CD4-positive, CD25-positive, alpha-beta regulatory T cell (primary cell): ENCODE results near the gene SUPT5H. TPM values are rescaled to one million over a fixed set of nuclear protein-coding genes. Genes with fewer than 3 reads are reported as not detected.
A peak's percentile ranks its signal among the peaks of the same experiment; 100 is the strongest.

Experiments used
- ATAC-seq, 2 donors: fragments of 150-1000 bp; cut with Tn5 transposase; one replicate each; pipeline ENCODE4 v1.10.0; 2021; ENCODE audit warnings: low read depth in 2 of 2, moderate number of reproducible peaks in 2 of 2, moderate library complexity in 1 of 2
- DNase-seq, 3 donors: peaks; one replicate each; pipeline versions ENCODE4 v3.0.0 to v3.0.0-alpha.2; 2012 to 2022; ENCODE audit warnings: mixed read lengths in 1 of 3
- H3K27ac ChIP-seq: one replicate; pipeline ENCODE4 v1.7.0; 2013; ENCODE audit warnings: mild to moderate bottlenecking, low read length; ENCODE audit not compliant: insufficient read depth, poor library complexity, severe bottlenecking
- H3K27me3 ChIP-seq: one replicate; pipeline ENCODE4 v1.7.0; 2013; ENCODE audit warnings: low read length; ENCODE audit not compliant: control insufficient read depth, insufficient read depth
- H3K36me3 ChIP-seq: one replicate; pipeline ENCODE4 v1.7.0; 2013; ENCODE audit warnings: mild to moderate bottlenecking, low read length, moderate library complexity; ENCODE audit not compliant: control insufficient read depth, insufficient read depth
- H3K4me1 ChIP-seq: 2 replicates; pipeline ENCODE4 v1.7.0; 2013; ENCODE audit warnings: mild to moderate bottlenecking, low read length; ENCODE audit not compliant: insufficient read depth, control insufficient read depth, poor library complexity, severe bottlenecking
- H3K4me3 ChIP-seq: one replicate; pipeline ENCODE4 v1.7.0; 2013; ENCODE audit warnings: low read depth, mild to moderate bottlenecking, low read length, moderate library complexity
- H3K9me3 ChIP-seq, 2 experiments: 1 replicate in 1 of 2; 2 replicates in 1 of 2; pipeline ENCODE4 v1.7.0; 2013; ENCODE audit warnings: low read length in 2 of 2, mild to moderate bottlenecking in 1 of 2, moderate library complexity in 1 of 2; ENCODE audit not compliant: control insufficient read depth in 2 of 2
- H3K27ac Mint-ChIP-seq, 3 donors: one replicate each; pipeline ENCODE4 v1.8.0; 2020 to 2022; ENCODE audit warnings: mild to moderate bottlenecking in 3 of 3, mixed read lengths in 3 of 3, moderate library complexity in 2 of 3
- H3K27me3 Mint-ChIP-seq: one replicate; pipeline ENCODE4 v1.8.0; 2022; ENCODE audit warnings: mild to moderate bottlenecking, mixed read lengths
- H3K36me3 Mint-ChIP-seq: one replicate; pipeline ENCODE4 v1.8.0; 2020; ENCODE audit warnings: mixed read lengths
- H3K4me1 Mint-ChIP-seq, 4 donors: one replicate each; pipeline ENCODE4 v1.8.0; 2020 to 2022; ENCODE audit warnings: mixed read lengths in 4 of 4, mild to moderate bottlenecking in 1 of 4
- H3K4me3 Mint-ChIP-seq, 4 donors: one replicate each; pipeline ENCODE4 v1.8.0; 2020 to 2022; ENCODE audit warnings: mild to moderate bottlenecking in 4 of 4, mixed read lengths in 4 of 4, moderate library complexity in 3 of 4
- H3K9me3 Mint-ChIP-seq, 7 donors: one replicate each; pipeline ENCODE4 v1.8.0; 2020 to 2022; ENCODE audit warnings: mixed read lengths in 7 of 7, mild to moderate bottlenecking in 3 of 7, moderate library complexity in 2 of 7
- polyA plus RNA-seq, 4 donors: library from polyadenylated mRNA; unstranded; fragments of 300-500 nt; fragmentation: Illumina TruSeq; gene quantifications; one replicate each; pipeline ENCODE4 v1.2.3, GENCODE V29; 2021
- total RNA-seq: library from RNA; stranded (reverse); gene quantifications from one replicate; pipeline ENCODE4 v1.2.3, GENCODE V29; 2022

SUPT5H gene
- total and polyA plus RNA-seq, 5 donors from 2014 or later, result 75.1 to 322 (median 83.5) TPM

DNA sequence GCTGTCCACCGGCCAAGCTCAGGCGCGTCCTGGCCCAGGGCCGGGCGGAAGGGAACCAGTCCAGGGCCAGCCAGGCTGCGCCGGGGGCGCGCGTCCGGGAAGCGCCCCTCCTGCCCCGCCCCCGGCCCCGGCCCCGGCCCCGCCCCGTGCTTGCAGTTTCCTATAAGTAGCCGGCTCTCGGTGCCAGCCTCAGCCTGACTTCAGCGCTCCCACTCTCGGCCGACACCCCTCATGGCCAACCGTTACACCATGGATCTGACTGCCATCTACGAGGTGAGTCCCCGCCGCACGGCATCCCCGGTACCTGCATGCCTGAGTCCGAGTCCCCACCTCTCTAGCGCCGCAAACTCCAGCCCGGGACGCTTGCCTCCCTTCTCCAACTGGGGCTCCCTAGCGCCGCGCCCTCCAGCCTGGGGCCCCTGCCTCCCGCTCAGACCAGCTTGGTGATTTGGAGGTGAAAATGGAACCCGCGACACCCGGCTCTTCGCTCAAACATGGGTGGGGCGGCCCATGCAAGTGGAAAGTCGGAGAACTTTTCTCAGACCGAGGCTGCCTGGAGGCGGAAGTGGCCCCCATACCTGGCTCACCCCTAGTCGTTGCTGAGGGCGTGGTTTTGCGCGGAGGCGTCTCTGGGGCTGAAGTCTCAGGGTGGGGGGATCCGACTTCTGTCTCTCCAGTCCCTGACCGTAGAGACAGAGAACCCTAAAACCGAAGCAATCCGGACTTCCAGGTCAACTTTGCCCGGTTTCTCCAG is 38.5 kb upstream of the SUPT5H start, which contains the start of gene ZFP36:
TSS of gene ZFP36 (plus strand) at position 192 of the 754 bp plus-strand sequence. CDS start at position 250, 58 bp downstream.
- ATAC-seq (peak; percentile 30 to 33), DNase-seq (peak; percentile 85 to 91 (median 89))
- Histone ChIP-seq H3K27me3 (no peaks in the 10 kb centered on the region), H3K4me1 (peaks cover 82% of the 10 kb centered on the region), H3K9me3 (no peaks in the 10 kb centered on the region), H3K27ac (peak within 1 kb of the TSS; percentile 100), H3K36me3 (peaks cover 19% of the 10 kb centered on the region), H3K4me3 (peak within 1 kb of the TSS; percentile 97)
- H3K4me1 Mint-ChIP-seq, result peaks cover under 1 to 59% (median 39%) of the 10 kb centered on the region in 4 donors
- H3K27me3 Mint-ChIP-seq, result peaks cover 20% of the 10 kb centered on the region
- H3K36me3 Mint-ChIP-seq, result peaks cover 20% of the 10 kb centered on the region
- peak within 1 kb of the TSS; percentile 98 to 100 (median 99) for H3K27ac Mint-ChIP-seq
- peaks cover 0 to 7% (median 0%) of the 10 kb centered on the region in 7 donors for H3K9me3 Mint-ChIP-seq
- peak within 1 kb of the TSS; percentile 95 to 99 (median 98) for H3K4me3 Mint-ChIP-seq

DNA sequence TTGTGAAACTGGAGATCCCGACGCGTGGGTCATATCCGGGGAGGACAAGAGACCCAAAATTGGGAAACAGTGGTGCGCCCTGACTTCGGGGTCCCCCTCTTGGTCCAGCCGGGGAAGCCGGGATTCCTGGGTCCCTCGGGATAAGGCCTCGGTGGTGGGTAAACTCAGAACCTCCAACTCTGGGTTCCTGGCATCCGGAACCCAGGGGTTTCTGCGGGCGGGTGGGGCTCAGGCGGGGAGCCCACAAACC is 38.0 kb upstream of the SUPT5H start:
- Histone ChIP-seq H3K36me3 (peaks cover 19% of the 10 kb centered on the region), H3K4me1 (peaks cover 77% of the 10 kb centered on the region), H3K27ac (peak overlapping the region; percentile 100), H3K9me3 (no peaks in the 10 kb centered on the region), H3K4me3 (peak overlapping the region; percentile 97), H3K27me3 (no peaks in the 10 kb centered on the region)
- ATAC-seq, result no peak
- DNase-seq, result no peak
- Mint-ChIP-seq H3K9me3 (peaks cover 0 to 11% (median 0%) of the 10 kb centered on the region in 7 donors), H3K27me3 (peaks cover 25% of the 10 kb centered on the region), H3K36me3 (peaks cover 23% of the 10 kb centered on the region), H3K4me3 (peak overlapping the region; percentile 95 to 99 (median 98)), H3K4me1 (peaks cover 4 to 59% (median 36%) of the 10 kb centered on the region in 4 donors), H3K27ac (peak overlapping the region; percentile 98 to 100 (median 99))

DNA sequence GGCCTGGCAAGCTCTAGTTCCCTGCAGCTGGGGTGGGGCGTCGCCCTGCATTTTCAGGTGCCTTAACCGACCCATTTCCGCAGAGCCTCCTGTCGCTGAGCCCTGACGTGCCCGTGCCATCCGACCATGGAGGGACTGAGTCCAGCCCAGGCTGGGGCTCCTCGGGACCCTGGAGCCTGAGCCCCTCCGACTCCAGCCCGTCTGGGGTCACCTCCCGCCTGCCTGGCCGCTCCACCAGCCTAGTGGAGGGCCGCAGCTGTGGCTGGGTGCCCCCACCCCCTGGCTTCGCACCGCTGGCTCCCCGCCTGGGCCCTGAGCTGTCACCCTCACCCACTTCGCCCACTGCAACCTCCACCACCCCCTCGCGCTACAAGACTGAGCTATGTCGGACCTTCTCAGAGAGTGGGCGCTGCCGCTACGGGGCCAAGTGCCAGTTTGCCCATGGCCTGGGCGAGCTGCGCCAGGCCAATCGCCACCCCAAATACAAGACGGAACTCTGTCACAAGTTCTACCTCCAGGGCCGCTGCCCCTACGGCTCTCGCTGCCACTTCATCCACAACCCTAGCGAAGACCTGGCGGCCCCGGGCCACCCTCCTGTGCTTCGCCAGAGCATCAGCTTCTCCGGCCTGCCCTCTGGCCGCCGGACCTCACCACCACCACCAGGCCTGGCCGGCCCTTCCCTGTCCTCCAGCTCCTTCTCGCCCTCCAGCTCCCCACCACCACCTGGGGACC is 37.6 kb upstream of the SUPT5H start:
- Mint-ChIP-seq H3K4me1 (peaks cover 4 to 55% (median 36%) of the 10 kb centered on the region in 4 donors), H3K27ac (peak overlapping the region; percentile 98 to 100 (median 99)), H3K4me3 (peak overlapping the region; percentile 95 to 99 (median 98)), H3K9me3 (peaks cover 0 to 11% (median 0%) of the 10 kb centered on the region in 7 donors), H3K36me3 (peaks cover 23% of the 10 kb centered on the region), H3K27me3 (peaks cover 27% of the 10 kb centered on the region)
- peaks cover 19% of the 10 kb centered on the region for H3K36me3 ChIP-seq
- peak overlapping the region; percentile 97 for H3K4me3 ChIP-seq
- peak overlapping the region; percentile 100 for H3K27ac ChIP-seq
- H3K4me1 ChIP-seq, result peaks cover 74% of the 10 kb centered on the region
- no peaks in the 10 kb centered on the region for H3K9me3 ChIP-seq
- ATAC-seq, result peak in 1 of 2 donors; percentile 4
- no peaks in the 10 kb centered on the region for H3K27me3 ChIP-seq
- DNase-seq, result peak; percentile 62 to 95 (median 86)

DNA sequence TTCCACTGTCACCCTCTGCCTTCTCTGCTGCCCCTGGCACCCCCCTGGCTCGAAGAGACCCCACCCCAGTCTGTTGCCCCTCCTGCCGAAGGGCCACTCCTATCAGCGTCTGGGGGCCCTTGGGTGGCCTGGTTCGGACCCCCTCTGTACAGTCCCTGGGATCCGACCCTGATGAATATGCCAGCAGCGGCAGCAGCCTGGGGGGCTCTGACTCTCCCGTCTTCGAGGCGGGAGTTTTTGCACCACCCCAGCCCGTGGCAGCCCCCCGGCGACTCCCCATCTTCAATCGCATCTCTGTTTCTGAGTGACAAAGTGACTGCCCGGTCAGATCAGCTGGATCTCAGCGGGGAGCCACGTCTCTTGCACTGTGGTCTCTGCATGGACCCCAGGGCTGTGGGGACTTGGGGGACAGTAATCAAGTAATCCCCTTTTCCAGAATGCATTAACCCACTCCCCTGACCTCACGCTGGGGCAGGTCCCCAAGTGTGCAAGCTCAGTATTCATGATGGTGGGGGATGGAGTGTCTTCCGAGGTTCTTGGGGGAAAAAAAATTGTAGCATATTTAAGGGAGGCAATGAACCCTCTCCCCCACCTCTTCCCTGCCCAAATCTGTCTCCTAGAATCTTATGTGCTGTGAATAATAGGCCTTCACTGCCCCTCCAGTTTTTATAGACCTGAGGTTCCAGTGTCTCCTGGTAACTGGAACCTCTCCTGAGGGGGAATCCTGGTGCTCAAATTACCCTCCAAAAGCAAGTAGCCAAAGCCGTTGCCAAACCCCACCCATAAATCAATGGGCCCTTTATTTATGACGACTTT is 36.8 kb upstream of the SUPT5H start:
- Histone ChIP-seq H3K36me3 (peaks cover 19% of the 10 kb centered on the region), H3K27ac (peak overlapping the region; percentile 100), H3K9me3 (no peaks in the 10 kb centered on the region), H3K27me3 (no peaks in the 10 kb centered on the region), H3K4me3 (peak overlapping the region; percentile 97), H3K4me1 (peaks cover 73% of the 10 kb centered on the region)
- peaks cover 27% of the 10 kb centered on the region for H3K27me3 Mint-ChIP-seq
- H3K9me3 Mint-ChIP-seq, result peaks cover 0 to 11% (median 0%) of the 10 kb centered on the region in 7 donors
- H3K36me3 Mint-ChIP-seq, result peaks cover 23% of the 10 kb centered on the region
- H3K27ac Mint-ChIP-seq, result peak overlapping the region; percentile 98 to 100 (median 99)
- DNase-seq (peak in 2 of 3 donors; percentile 46 to 52), ATAC-seq (no peak)
- H3K4me1 Mint-ChIP-seq, result peaks cover 4 to 55% (median 36%) of the 10 kb centered on the region in 4 donors
- peak overlapping the region; percentile 95 to 99 (median 98) for H3K4me3 Mint-ChIP-seq

DNA sequence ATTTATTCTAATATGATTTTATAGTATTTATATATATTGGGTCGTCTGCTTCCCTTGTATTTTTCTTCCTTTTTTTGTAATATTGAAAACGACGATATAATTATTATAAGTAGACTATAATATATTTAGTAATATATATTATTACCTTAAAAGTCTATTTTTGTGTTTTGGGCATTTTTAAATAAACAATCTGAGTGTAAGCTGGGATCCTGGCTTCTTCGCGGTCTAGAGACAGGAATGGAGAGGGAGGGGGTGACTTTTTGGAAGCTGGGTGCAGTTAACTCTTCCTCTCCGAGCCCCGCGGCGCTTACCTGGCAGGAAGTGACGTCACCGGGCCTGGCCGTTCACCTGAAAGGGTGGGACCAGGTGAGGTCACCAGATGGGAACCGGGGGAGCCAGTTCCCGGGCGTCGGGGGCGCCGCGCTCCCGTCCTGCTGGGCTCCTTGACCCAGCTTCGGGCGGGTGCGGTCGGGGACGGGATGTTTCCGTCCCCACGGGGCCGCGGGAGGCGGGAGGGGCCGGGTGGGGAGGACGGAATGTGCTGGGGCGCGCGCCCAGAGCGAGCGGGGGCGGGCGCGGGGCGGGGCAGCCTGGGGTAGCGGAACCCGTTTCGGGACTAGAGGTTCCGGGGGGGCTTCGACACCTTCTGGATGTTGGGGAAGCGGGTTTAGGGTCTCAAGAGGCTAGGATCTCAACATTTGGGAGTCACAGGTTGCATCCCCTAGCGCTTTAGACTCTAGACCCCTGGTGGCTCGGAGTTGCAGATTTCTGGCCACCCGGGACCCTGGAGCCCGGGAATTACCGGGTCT is 36.0 kb upstream of the SUPT5H start:
- peak overlapping the region; percentile 95 to 99 (median 98) for H3K4me3 Mint-ChIP-seq
- peaks cover 71% of the 10 kb centered on the region for H3K4me1 ChIP-seq
- peak overlapping the region; percentile 99 to 100 (median 100) for H3K27ac Mint-ChIP-seq
- H3K27ac ChIP-seq, result peak overlapping the region; percentile 100
- peak overlapping the region; percentile 97 for H3K4me3 ChIP-seq
- no peaks in the 10 kb centered on the region for H3K9me3 ChIP-seq
- H3K27me3 Mint-ChIP-seq, result peaks cover 27% of the 10 kb centered on the region
- H3K9me3 Mint-ChIP-seq, result peaks cover 0 to 11% (median 0%) of the 10 kb centered on the region in 7 donors
- peaks cover 4 to 56% (median 41%) of the 10 kb centered on the region in 4 donors for H3K4me1 Mint-ChIP-seq
- peaks cover 19% of the 10 kb centered on the region for H3K36me3 ChIP-seq
- ATAC-seq (no peak), DNase-seq (peak; percentile 85 to 91 (median 86))
- no peaks in the 10 kb centered on the region for H3K27me3 ChIP-seq
- peaks cover 27% of the 10 kb centered on the region for H3K36me3 Mint-ChIP-seq

DNA sequence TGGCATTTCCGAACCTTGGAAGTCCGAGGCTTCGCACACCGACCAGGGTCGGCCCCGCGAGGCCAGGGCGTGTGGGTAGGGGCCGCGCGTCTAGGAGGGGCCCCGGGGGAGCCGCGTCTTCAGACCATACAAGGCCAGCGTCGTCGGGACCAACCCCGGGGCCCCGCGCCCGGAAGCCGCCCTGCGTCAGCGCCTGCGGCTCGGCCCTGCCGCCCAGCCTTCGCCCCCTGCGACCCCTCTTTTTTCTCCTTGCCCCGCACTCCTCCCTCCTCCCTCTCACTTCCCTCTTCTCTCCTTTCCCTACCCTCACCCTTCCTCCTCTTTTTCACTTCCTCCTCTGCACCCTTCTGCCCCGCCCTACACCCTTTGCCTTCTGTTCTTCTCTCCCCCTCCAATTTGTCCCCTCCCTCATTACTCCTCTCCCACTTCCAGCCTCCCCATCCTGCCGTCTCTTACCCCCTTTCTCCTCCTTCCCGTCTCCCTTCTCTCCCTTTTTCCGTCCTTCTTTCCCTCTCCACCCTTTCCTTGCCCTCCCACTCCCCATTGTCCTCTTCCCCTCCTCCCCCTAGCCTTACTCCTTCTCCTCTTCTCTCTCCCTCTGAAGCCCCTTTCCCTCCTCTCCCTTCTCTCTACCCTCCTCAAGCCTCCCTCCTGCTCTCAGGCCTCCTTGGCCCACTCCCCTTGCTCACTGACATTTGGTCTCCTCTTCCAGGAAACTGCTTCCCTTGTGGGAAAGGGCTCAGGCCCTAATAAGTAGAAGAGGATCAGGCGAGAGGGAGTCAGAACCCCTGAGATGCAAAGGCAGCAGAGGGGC is 35.2 kb upstream of the SUPT5H start:
- peaks cover 30% of the 10 kb centered on the region for H3K36me3 Mint-ChIP-seq
- Histone ChIP-seq H3K36me3 (peaks cover 19% of the 10 kb centered on the region), H3K9me3 (no peaks in the 10 kb centered on the region), H3K27ac (peak overlapping the region; percentile 100), H3K4me3 (peak overlapping the region; percentile 75), H3K27me3 (no peaks in the 10 kb centered on the region), H3K4me1 (peaks cover 63% of the 10 kb centered on the region)
- peak overlapping the region; percentile 99 to 100 (median 99) for H3K27ac Mint-ChIP-seq
- DNase-seq (peak; percentile 74 to 79 (median 78)), ATAC-seq (peak; percentile 5)
- peaks cover 27% of the 10 kb centered on the region for H3K27me3 Mint-ChIP-seq
- H3K4me1 Mint-ChIP-seq, result peaks cover 4 to 52% (median 40%) of the 10 kb centered on the region in 4 donors
- H3K4me3 Mint-ChIP-seq, result peak overlapping the region; percentile 95 to 99 (median 97)
- peaks cover 0 to 11% (median 0%) of the 10 kb centered on the region in 7 donors for H3K9me3 Mint-ChIP-seq
